Measurements from ENCODE around the gene PAAF1. TPM values are rescaled to one million over a fixed set of nuclear protein-coding genes. Genes with fewer than 3 reads are reported as not detected.

The PAAF1 gene
- total RNA-seq, 1 experiment from 2014 or later: 13.3 TPM

DNA sequence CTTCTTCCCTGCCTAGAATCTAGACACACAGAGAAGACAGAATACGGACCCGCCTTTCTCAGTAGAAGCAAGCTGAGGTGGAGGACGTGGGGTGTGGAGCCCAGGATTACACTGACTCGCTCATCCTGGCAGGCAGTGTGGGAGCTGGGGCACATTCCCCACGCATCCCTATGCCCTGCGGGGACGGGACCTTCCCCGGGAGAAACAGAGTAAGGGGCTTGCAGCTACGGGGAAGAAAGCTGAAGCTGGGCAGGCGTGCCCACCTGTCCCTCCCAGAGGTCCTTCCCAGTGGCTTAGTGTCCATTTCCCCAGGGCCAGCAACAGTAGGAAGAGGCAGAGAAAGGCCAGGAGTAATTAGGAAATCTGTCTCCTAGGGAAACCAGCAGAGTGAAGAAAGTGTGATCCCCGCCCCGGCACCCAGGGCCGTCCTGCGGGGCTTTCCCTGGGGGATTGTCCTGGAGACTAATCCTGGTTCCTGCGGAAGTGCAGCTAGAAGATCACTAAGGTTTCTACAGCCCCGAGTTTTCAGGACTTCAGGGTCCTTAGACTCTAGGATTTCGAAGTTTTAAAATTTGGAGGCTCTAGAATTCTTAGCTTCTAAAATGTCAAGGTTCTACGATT lies 81.8 kb downstream of the PAAF1 start:
- Histone ChIP-seq H3K4me3 (ENCODE audit: low read length) (no peak overlapping the region), H3K9ac (ENCODE audit: low read length) (no peak overlapping the region), H3K36me3 (ENCODE audit: low read depth, low read length) (no peaks in the 10 kb centered on the region), H3K4me2 (ENCODE audit: low read length) (no peak overlapping the region), H3K9me2 (replicated peaks; ENCODE audit: low read length) (no peaks in the 10 kb centered on the region), H2AFZ (ENCODE audit: low read length) (no peak overlapping the region), H4K20me1 (ENCODE audit: low read length) (no peaks in the 10 kb centered on the region), H3K9me3 (ENCODE audit: low read length) (no peaks in the 10 kb centered on the region), H3K4me1 (ENCODE audit: insufficient read depth, low read length) (peaks cover 8% of the 10 kb centered on the region), H3K27me3 (ENCODE audit: low read length) (no peaks in the 10 kb centered on the region), H3K27ac (ENCODE audit: low read length) (no peak overlapping the region), H3K79me2 (ENCODE audit: low read length) (no peaks in the 10 kb centered on the region), H3F3A (ENCODE audit: low read length, unreplicated experiment) (no peaks in the 10 kb centered on the region)
- TF ChIP-seq EZH2phosphoT487 (IDR thresholded peaks at IDR 0.05; ENCODE audit: borderline replicate concordance, low read length): no peak
- TF ChIP-seq EZH2 (IDR thresholded peaks at IDR 0.05; ENCODE audit: low read length, unreplicated experiment): no peak
- TF ChIP-seq, protein P1, sequence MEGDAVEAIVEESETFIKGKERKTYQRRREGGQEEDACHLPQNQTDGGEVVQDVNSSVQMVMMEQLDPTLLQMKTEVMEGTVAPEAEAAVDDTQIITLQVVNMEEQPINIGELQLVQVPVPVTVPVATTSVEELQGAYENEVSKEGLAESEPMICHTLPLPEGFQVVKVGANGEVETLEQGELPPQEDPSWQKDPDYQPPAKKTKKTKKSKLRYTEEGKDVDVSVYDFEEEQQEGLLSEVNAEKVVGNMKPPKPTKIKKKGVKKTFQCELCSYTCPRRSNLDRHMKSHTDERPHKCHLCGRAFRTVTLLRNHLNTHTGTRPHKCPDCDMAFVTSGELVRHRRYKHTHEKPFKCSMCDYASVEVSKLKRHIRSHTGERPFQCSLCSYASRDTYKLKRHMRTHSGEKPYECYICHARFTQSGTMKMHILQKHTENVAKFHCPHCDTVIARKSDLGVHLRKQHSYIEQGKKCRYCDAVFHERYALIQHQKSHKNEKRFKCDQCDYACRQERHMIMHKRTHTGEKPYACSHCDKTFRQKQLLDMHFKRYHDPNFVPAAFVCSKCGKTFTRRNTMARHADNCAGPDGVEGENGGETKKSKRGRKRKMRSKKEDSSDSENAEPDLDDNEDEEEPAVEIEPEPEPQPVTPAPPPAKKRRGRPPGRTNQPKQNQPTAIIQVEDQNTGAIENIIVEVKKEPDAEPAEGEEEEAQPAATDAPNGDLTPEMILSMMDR (conservative IDR thresholded peaks at IDR 0.05; ENCODE audit: low read depth, low read length): no peak
- intact Hi-C loops (cut with micrococcal nuclease): no loop called here
- ATAC-seq (0 out of 2 replicates have a peak, but pooled peaks have one; percentile 12), DNase-seq (no peak)
- CTCF ChIA-PET: no interaction called here
- BruUV-seq (replicated peaks): no TSS peak
- POLR2A ChIA-PET (ENCODE audit: unreplicated experiment): interaction anchor here (0.6 kb wide), 1 partner anchor 179 kb away, joined by 4 read pairs; no protein-coding TSS in a partner anchor

DNA sequence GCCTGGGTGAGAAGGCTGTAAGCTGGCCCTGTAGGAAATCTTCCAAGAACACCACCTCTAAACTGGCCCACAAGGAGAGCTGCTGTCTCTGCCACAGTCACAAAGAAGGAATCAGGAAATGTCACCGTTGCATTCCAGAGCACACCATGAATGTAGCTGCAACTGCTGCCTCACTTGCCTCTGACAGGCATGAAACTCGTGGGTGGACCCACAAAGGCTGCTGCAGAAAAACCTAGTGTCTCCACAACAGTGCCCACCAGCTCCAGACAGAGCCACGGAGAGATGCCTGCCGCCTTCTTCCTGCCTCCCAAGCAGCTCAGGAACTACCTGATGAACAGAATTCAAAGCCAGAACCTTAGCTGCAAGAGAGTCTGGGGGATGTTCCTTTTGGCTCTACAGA lies 84.5 kb downstream of the PAAF1 start:
- no peak overlapping the region for H2AFZ ChIP-seq (ENCODE audit: low read length)
- no peaks in the 10 kb centered on the region for H3K36me3 ChIP-seq (ENCODE audit: low read depth, low read length)
- H3F3A ChIP-seq (ENCODE audit: low read length, unreplicated experiment): no peaks in the 10 kb centered on the region
- no peak overlapping the region for H3K9ac ChIP-seq (ENCODE audit: low read length)
- DNase-seq: peak; percentile 13
- peaks cover 8% of the 10 kb centered on the region for H3K4me1 ChIP-seq (ENCODE audit: insufficient read depth, low read length)
- no peaks in the 10 kb centered on the region for H3K9me2 ChIP-seq (replicated peaks; ENCODE audit: low read length)
- no peak overlapping the region for H3K4me2 ChIP-seq (ENCODE audit: low read length)
- no peaks in the 10 kb centered on the region for H4K20me1 ChIP-seq (ENCODE audit: low read length)
- TF ChIP-seq EZH2phosphoT487 (IDR thresholded peaks at IDR 0.05; ENCODE audit: borderline replicate concordance, low read length) (no peak), EZH2 (IDR thresholded peaks at IDR 0.05; ENCODE audit: low read length, unreplicated experiment) (no peak)
- TF ChIP-seq, protein P1 (conservative IDR thresholded peaks at IDR 0.05; ENCODE audit: low read depth, low read length): no peak
- BruUV-seq (replicated peaks): no TSS peak
- ChIA-PET CTCF (no interaction called here), POLR2A (ENCODE audit: unreplicated experiment) (no interaction called here)
- no peaks in the 10 kb centered on the region for H3K27me3 ChIP-seq (ENCODE audit: low read length)
- intact Hi-C loops (cut with micrococcal nuclease): loop anchor here (10.0 kb wide), 1 partner anchor 483 kb away; no protein-coding TSS in a partner anchor
- H3K4me3 ChIP-seq (ENCODE audit: low read length): no peak overlapping the region
- H3K79me2 ChIP-seq (ENCODE audit: low read length): no peaks in the 10 kb centered on the region
- no peak for ATAC-seq
- no peaks in the 10 kb centered on the region for H3K9me3 ChIP-seq (ENCODE audit: low read length)
- no peak overlapping the region for H3K27ac ChIP-seq (ENCODE audit: low read length)

DNA sequence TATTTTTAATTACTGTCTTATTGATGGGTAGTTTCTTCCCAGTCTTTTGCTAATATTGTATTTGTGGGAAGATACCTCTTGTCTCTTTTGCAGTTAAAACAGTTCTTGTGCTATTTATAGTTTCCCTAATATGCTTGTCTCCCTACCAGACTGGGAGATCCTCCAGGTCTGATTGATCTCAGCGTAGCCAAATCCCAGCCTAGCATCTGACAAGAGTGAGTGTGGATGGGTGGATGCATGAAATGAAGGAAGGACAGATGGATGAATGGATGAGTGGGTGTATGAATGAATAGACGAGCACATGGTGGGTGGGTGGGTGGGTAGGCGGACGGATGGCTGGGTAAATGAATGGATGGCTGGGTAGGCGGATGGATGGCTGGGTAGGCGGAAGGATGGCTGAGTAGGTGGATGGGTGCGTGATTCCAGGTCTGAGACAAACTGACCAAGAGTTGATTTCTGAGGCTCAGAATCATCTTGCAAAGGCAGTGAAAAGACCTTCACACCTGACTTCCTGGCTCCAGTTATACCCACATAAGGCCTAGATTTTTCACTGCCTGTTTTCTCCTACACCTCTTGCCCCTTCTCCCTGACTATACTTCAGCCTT lies 85.4 kb downstream of the PAAF1 start:
- DNase-seq: no peak
- H2AFZ ChIP-seq (ENCODE audit: low read length): no peak overlapping the region
- H3K9me3 ChIP-seq (ENCODE audit: low read length): no peaks in the 10 kb centered on the region
- H3K9me2 ChIP-seq (replicated peaks; ENCODE audit: low read length): no peaks in the 10 kb centered on the region
- ChIA-PET CTCF (no interaction called here), POLR2A (ENCODE audit: unreplicated experiment) (no interaction called here)
- intact Hi-C loops (cut with micrococcal nuclease): loop anchor here (10.0 kb wide), 1 partner anchor 483 kb away; no protein-coding TSS in a partner anchor
- H4K20me1 ChIP-seq (ENCODE audit: low read length): no peaks in the 10 kb centered on the region
- ATAC-seq: no peak
- BruUV-seq (replicated peaks): no TSS peak
- H3K27ac ChIP-seq (ENCODE audit: low read length): no peak overlapping the region
- TF ChIP-seq, protein P1 (conservative IDR thresholded peaks at IDR 0.05; ENCODE audit: low read depth, low read length): no peak
- TF ChIP-seq EZH2phosphoT487 (IDR thresholded peaks at IDR 0.05; ENCODE audit: borderline replicate concordance, low read length): no peak
- TF ChIP-seq EZH2 (IDR thresholded peaks at IDR 0.05; ENCODE audit: low read length, unreplicated experiment): no peak
- H3F3A ChIP-seq (ENCODE audit: low read length, unreplicated experiment): no peaks in the 10 kb centered on the region
- no peaks in the 10 kb centered on the region for H3K27me3 ChIP-seq (ENCODE audit: low read length)
- no peaks in the 10 kb centered on the region for H3K79me2 ChIP-seq (ENCODE audit: low read length)
- H3K4me3 ChIP-seq (ENCODE audit: low read length): no peak overlapping the region
- no peaks in the 10 kb centered on the region for H3K36me3 ChIP-seq (ENCODE audit: low read depth, low read length)
- peaks cover 7% of the 10 kb centered on the region for H3K4me1 ChIP-seq (ENCODE audit: insufficient read depth, low read length)
- H3K4me2 ChIP-seq (ENCODE audit: low read length): no peak overlapping the region
- no peak overlapping the region for H3K9ac ChIP-seq (ENCODE audit: low read length)
